Testis (tissue), 3 donors: ENCODE results near the gene ISG20. TPM values are rescaled to one million over a fixed set of nuclear protein-coding genes. Genes with fewer than 3 reads are reported as not detected.
A peak's percentile ranks its signal among the peaks of the same experiment; 100 is the strongest.

ENCODE experiments used
- DNase-seq: peaks from one replicate; pipeline ENCODE4 v3.0.0-alpha.2; 2019
- H3K27ac ChIP-seq, 2 donors: fragments of 200-600 bp; sonication (generic); one replicate each; pipeline ENCODE4 v1.5.1; 2019
- H3K27me3 ChIP-seq: fragments of 200-600 bp; sonication (generic); one replicate; pipeline ENCODE4 v1.5.1; 2019
- H3K36me3 ChIP-seq: fragments of 200-600 bp; sonication (generic); one replicate; pipeline ENCODE4 v1.5.1; 2017; ENCODE audit warnings: low read depth; ENCODE audit errors: missing control alignments
- H3K4me1 ChIP-seq: fragments of 200-600 bp; sonication (generic); one replicate; pipeline ENCODE4 v1.5.1; 2019
- H3K4me3 ChIP-seq, 2 donors: fragments of 200-600 bp; sonication (generic); one replicate each; pipeline ENCODE4 v1.5.1; 2017 to 2019
- H3K9me3 ChIP-seq: fragments of 200-600 bp; sonication (generic); one replicate; pipeline ENCODE4 v1.5.1; 2017
- CTCF ChIP-seq, 3 experiments: fragments of 450-650 bp in 2 of 3; fragments of 200-600 bp in 1 of 3; sonication (generic) in 1 of 3; IDR thresholded peaks; one replicate each; pipeline ENCODE4 v1.5.1; 2016 to 2019; ENCODE audit warnings: antibody characterized with exemption in 3 of 3, mild to moderate bottlenecking in 2 of 3, moderate library complexity in 1 of 3
- POLR2A ChIP-seq: fragments of 450-650 bp; IDR thresholded peaks from one replicate; pipeline ENCODE4 v1.6.1; 2017; ENCODE audit warnings: antibody characterized with exemption, mild to moderate bottlenecking, moderate library complexity
- WGBS, 2 donors: methylation state at CpG; one replicate each; pipeline ENCODE4 v1.1.5; 2018; 5-methylcytosine and 5-hydroxymethylcytosine counted together
- intact Hi-C: fragments of 100-400 bp; cut with DNase I; formaldehyde crosslinking; loops from one replicate; pipeline ENCODE4 v1.15.1; 2023; ENCODE audit warnings: low total_unique reads
- polyA plus RNA-seq: library from polyadenylated mRNA; stranded (reverse); fragments of 350-450 nt; fragmentation: Illumina TruSeq; extraction: RNeasy Lipid Tissue Mini Kit (QIAGEN cat#74804); gene quantifications from one replicate; pipeline ENCODE4 v1.2.3, GENCODE V29; 2014; ENCODE audit warnings: low read depth, low replicate concordance; ENCODE audit not compliant: insufficient read depth
- total RNA-seq, 2 donors: library from RNA; depleted of rRNA; stranded (reverse); fragments of >200 nt; gene quantifications; one replicate each; pipeline ENCODE4 v1.2.3, GENCODE V29; 2016

The ISG20 gene
- total and polyA plus RNA-seq, 3 donors from 2014 or later: 6.8 to 17.0 (median 8.7) TPM

GRCh38 chr15:88605189-88606069 is 33.4 kb upstream of the ISG20 start:
- no peak for TF ChIP-seq POLR2A
- no peak for TF ChIP-seq CTCF (IDR thresholded peaks at IDR 0.05)
- WGBS, 2 donors: 1 to 2% methylated on average over 11 to 57 of the region's 58 CpGs
- H3K9me3 ChIP-seq: no peaks in the 10 kb centered on the region
- peak; percentile 68 for DNase-seq
- peak overlapping the region in 1 of 2 donors; percentile 38 for H3K4me3 ChIP-seq
- intact Hi-C loops: no loop called here
- no peaks in the 10 kb centered on the region for H3K36me3 ChIP-seq
- no peaks in the 10 kb centered on the region for H3K27me3 ChIP-seq
- H3K4me1 ChIP-seq: peaks cover 15% of the 10 kb centered on the region
- no peak overlapping the region for H3K27ac ChIP-seq

GRCh38 chr15:88606070-88606794 is 32.6 kb upstream of the ISG20 start:
- 10 to 12% methylated on average over 25 to 26 of the region's 26 CpGs for WGBS, 2 donors
- no peak for TF ChIP-seq POLR2A
- no peak for TF ChIP-seq CTCF (IDR thresholded peaks at IDR 0.05)
- Histone ChIP-seq H3K27ac (no peak overlapping the region), H3K9me3 (no peaks in the 10 kb centered on the region), H3K36me3 (no peaks in the 10 kb centered on the region), H3K4me1 (peaks cover 15% of the 10 kb centered on the region), H3K27me3 (no peaks in the 10 kb centered on the region), H3K4me3 (peak overlapping the region in 1 of 2 donors; percentile 38)
- DNase-seq: no peak
- intact Hi-C loops: no loop called here

- no peak overlapping the region for H3K27ac ChIP-seq
- DNase-seq: no peak
- intact Hi-C loops: no loop called here
- WGBS, 2 donors: 63 to 78% methylated on average over 1 of the region's 1 CpG
- H3K4me1 ChIP-seq: peaks cover 15% of the 10 kb centered on the region
- no peaks in the 10 kb centered on the region for H3K36me3 ChIP-seq
- no peaks in the 10 kb centered on the region for H3K9me3 ChIP-seq
- H3K4me3 ChIP-seq: no peak overlapping the region
- no peaks in the 10 kb centered on the region for H3K27me3 ChIP-seq
- TF ChIP-seq POLR2A (no peak), CTCF (IDR thresholded peaks at IDR 0.05) (no peak)
Measured at GRCh38 chr15:88607951-88608350, 30.9 kb upstream of the ISG20 start.

GRCh38 chr15:88608607-88609181 is 30.1 kb upstream of the ISG20 start:
- H3K4me3 ChIP-seq: no peak overlapping the region
- 72 to 81% methylated on average over 4 of the region's 4 CpGs for WGBS, 2 donors
- intact Hi-C loops: no loop called here
- no peaks in the 10 kb centered on the region for H3K9me3 ChIP-seq
- no peak for DNase-seq
- H3K27me3 ChIP-seq: no peaks in the 10 kb centered on the region
- peaks cover 15% of the 10 kb centered on the region for H3K4me1 ChIP-seq
- H3K27ac ChIP-seq: no peak overlapping the region
- TF ChIP-seq CTCF (IDR thresholded peaks at IDR 0.05) (no peak), POLR2A (no peak)
- no peaks in the 10 kb centered on the region for H3K36me3 ChIP-seq
